HCEC 1CT (cell line): ENCODE measurements around the gene BTN1A1.

ENCODE experiments used
- DNase-seq: peaks from one replicate; pipeline ENCODE4 v3.0.0-alpha.2; 2017

Gene BTN1A1

DNA sequence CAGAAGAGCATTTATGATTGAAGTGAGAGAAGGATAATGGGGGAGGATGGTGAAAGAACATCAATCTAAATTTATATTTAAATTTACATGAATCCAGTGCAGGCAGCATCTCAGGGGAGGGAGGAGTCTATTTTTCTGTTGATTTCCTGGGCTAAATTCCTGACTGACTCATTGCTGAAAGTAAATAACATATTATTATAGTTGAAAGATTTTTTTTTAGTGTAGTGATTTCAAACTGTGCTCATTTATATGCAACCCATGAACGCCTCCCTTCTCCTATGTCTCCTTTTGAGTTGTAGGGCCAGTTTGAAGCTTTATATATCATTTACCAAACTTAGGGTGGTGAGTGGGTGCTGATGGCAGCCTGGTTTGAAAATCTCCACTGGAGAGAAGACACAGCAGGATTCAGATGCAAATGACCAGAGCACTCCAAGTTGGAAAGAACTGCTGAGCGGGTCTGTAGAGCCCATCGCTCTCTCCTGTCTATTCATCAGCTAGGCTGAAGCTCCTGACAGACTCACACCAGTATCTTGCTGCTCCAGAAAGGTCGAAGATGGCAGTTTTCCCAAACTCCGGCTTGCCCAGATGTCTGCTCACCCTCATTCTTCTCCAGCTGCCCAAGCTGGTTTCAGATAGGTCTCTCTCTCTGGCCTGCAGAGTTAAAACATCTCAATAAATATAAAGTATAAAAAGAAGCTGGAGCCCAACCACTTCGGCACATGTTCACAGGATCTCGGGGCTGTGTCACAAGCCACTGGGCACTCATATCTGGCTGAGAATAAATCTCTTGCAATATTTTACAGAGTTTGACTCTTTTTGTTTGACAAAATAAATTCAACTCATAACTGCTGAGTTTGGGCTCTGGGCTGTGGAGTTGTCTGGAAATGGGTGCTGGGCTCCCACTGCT lies 24.0 kb upstream of the BTN1A1 start:
- DNase-seq = peak; percentile 32

GRCh38 chr6:26476896-26477295 lies 23.2 kb upstream of the BTN1A1 start:
- DNase-seq = no peak

DNA sequence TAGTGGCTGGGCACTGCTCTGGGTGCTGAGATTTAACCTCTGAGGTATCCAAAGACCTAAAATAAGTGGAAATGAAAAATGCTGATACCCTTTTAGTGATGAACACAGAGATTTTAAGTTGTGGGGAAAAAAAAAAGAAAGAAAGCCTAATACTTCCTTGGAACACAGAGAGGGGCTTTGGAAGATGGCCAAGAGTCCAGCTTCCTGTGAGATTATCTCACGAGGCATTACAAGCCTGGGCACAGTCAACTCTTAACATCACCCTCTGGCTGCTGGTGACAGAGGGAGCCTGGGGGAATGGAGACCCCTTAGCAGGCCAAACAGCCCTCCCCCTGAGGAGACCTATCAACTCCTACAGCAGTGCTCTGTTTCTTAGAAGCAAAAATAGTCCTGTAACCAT lies 22.7 kb upstream of the BTN1A1 start:
- DNase-seq = no peak

DNA sequence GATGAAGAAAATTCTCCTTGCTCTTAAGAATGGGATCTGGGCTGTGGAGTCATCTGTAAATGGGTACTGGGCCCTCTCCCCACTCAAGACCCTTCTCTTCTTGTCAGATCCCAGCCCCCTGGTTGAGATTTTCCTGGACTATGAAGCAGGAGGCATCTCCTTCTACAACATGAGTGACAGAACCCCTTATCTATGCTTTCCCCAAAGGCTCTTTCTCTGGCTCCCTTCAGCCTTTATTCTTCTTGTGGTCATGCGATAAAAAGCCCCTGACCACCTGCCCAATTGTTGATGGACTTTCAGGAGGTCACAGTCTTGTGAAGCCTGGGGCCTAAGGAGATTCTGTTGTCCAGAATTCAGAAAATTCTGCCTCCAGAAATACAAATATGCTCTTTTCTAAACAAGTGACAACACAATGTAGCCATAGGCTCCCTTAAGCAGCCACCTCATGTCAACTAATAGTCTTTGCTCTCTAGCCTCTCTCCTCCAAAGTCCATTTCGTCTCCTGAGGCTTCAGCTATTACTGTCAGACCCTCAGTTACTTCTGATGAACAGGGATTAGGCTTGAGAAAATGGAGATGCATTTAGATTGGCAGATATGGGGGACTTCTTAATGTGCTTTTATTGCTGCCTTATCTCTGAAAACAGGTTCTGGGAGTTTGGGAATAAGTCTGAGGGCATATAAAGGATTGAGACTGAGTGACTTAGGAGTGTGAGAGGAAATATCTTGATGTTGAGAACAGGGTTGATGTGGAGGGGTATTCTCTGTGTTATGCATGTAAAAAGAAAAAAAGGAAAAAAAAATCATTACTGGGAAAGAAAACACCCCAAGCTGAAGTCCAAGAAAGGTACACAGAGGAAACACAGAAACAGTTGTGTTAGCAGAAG lies 21.8 kb upstream of the BTN1A1 start:
- DNase-seq = no peak

DNA sequence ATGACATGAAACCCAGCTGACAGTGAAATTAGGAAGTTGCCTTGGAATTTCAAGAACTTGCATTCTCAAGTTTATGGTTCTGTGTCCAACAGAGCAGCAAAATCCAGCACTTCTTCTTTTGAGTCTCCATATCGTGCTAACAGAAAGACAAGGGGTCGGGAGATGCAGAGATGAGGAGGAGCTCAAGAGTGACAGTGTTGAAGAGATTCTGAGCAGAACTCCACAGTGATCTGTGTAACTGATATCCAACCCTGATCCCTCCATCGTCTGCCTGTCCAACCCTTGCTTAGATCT lies 21.2 kb upstream of the BTN1A1 start:
- DNase-seq = no peak

DNA sequence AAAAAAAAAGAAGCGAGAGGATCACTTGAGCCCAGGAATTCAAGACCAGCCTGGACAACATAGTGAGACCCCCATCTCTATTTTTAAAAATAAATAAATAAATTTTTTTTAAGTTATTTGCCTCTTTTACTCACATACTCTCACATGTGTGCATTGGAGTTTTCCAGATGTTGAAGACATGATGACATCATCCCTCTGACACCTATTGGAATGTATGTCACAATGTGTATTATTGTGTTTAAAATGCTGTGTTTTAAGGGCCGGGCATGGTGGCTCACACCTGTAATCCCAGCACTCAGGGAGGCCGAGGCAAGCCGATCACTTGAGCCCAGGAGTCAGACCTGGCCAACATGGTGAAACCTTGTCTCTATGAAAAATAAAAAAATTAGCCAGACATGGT lies 17.8 kb upstream of the BTN1A1 start:
- no peak for DNase-seq

DNA sequence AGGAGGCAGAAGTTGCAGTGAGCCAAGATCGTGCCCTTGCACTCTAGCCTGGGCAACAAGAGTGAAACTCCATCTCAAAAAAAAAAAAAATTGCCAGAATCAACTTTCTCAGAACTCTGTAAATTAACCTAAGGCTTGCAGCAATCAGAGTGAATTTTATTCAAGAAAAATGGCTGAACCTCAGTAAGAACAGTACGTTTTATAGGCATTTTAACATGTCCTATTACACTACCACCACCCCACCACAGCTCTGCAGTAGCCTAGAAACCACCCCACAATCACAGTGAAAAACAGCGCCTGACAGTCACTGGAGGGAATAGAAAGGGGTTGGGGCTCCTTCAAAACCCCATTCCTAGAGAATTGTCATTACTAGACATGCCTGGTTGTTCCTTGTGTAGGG lies 16.4 kb upstream of the BTN1A1 start:
- DNase-seq = no peak

DNA sequence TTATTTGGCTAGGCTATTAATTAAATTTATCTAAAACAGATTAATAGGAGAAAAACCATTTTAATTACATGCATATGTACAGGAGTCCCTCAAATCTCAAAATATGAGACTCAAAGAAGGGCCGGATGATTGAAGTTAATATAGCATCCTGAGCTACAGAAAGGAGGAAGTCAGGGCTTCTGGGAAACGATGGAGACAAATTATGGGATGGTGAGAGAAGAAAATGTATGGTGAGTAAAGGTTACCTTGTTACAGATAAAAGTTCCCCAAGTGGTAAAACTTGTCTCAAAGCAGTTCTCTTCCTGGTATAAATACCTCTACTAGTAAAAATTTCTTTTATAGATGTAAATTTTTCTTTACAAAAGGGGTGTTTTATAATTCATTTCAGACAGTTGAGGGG lies 15.9 kb upstream of the BTN1A1 start:
- DNase-seq = no peak

DNA sequence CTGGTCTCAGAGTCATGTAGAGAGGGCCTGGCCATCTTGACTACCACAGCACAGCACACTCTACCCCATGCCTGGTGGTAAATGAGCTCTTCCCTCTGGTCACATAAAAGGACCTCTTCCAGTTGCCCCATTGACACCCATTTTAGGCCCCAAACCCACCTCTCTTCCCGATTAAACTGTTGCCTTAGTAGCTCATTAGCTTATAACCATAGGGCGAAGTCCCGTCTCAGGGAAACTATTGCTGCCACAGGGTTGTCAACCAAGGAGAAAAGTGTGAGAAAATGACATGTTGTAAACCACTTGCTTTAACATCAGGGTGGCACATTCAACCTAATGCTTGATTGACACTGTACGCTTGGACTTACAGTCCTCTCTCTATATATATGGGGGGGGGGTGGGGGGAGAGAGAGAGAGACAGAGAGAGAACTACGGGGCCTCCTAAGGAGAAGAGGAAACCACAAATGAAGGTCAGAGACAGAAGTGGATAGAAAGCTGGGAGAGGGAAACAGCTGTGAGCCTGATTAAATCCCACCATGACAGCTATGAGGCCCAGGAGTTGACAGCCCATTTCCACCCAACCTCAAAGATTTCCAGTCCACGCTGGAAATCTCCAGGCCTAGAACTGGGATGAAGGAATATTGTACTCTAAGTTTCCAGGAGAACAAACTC lies 14.9 kb upstream of the BTN1A1 start:
- no peak for DNase-seq

DNA sequence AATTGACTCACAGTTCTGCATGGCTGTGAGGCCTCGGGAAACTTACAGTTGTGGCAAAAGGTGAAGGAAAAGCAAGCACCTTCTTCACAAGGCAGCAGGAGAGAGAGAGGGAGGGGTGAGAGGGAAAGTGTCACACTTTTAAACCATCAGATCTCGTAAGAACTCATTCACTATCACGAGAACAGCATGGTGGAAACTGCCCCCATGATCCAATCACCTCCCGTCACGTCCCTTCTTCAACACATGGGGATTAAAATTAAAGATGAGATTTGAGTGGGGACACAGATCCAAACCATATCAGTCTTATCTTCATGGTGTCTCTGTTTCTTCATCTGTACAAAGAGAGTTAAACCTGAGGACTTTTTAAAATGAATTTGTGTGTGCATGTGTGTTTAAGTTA lies 13.7 kb upstream of the BTN1A1 start:
- no peak for DNase-seq

DNA sequence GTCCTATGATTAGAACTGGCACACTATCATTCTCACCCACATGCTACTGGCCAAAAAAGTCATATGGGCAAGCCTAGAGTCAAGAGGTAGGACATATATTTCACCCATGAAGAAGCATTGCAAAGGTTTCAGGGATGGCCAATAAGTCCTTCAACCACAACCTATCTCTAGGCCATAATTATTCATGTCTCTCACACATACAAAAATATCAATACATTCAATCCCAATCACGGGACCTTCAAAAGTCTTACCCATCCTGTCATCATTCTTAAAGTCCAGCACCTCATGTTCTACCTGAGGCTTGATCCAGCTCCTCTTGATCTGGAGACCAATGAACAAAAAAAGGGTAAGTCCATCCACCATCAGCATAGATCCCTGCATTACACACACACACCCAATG lies 12.6 kb upstream of the BTN1A1 start:
- no peak for DNase-seq

DNA sequence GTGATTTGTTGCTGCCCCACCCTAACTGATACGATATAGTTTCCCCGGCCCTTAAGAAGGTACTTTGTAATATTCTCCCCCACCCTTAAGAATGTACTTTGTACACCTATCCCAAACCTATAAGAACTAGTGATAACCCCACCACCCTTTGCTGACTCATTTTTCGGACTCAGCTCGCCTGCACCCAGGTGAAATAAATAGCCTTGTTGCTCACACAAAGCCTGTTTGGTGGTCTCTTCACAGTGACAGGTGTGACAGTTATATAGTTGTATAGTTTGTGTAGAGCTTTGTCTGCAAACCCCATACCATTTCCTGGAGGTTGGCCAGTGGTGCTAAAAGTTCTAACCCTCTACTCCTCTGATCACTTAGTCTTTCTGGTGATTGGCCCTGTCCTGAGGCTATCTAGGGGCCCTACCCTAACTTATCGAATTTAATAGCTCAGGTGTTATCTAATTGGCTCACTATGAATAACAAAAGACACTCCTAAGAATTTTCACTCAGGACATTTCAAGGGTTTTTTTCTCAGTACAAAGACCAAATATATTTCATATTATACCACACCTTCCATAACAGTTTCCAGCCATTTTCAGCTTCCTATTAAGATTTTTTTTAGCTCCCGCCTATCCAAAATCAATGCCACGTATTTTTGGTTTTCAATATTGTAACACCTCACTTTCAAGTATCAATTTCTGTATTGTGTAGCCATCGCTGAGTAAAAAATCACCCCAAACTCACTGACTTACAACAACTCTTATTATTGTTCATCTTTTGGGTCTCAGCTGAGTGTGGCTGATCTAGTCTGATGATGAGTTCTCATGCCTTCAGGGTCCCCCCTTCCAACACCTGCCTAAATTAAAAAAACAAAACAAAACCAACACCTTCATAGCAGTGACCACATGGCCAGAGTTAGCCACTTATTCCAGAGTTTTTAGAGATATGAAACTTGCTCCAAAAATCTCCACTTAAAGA lies 9.8 kb upstream of the BTN1A1 start:
- DNase-seq = no peak

DNA sequence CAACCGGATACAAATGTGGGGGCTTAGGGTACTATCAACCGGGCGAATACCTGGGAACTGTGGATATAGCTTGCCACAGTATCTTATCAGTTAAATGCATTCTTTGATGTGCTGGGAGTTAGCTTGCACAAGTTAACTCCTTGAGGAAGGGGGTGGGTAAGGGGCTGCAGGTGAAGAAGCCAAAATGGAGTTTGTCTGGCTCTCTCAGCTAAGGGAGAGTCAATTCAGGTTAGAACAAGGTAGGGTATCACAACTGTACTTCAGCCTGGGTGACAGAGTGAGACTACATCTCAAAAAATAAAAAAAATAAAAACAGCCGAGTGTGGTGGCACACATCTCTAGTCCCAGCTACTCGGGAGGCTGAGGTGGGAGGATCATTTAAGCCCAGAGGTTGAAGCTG lies 8.5 kb upstream of the BTN1A1 start:
- DNase-seq = no peak

DNA sequence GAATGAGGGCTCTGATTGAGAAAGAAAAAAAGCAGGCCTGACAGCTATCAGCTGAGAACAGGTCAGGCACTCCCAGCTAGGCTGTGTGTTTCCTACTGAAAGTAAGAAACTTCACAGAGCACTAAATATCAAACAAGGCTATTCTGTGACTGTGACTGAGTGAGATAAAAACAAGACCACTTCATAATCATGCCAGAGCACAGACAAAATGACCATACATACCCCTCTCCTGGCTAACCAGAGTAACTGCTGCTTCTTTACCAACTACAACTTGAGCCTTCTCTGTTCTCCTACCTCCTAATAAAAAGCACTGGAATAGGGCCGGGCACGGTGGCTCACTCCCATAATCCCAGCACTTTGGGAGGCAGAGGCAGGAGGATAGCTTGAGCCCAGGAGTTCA lies 6.8 kb upstream of the BTN1A1 start:
- peak; percentile 30 for DNase-seq

- DNase-seq = no peak
Observed at GRCh38 chr6:26494117-26494516, 6.0 kb upstream of the BTN1A1 start.

GRCh38 chr6:26495281-26495680 lies 4.8 kb upstream of the BTN1A1 start:
- no peak for DNase-seq

DNA sequence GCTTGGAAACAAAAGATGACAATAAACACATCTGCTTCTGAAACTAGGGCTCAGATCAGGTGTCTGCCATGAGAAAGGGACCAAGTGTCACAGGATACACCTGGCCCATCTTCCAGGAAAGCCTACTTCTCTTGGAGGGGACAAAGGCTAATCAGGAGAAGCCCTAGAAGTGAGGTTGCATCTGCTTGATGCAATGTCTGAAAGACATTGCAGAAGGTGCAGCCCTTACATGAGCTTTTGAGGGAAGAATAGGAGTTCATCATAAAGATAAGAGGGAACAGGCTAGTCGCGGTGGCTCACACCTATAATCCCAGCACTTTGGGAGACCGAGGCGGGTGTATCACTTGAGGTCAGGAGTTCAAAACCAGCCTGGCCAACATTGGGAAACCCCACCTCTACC lies 2.5 kb upstream of the BTN1A1 start:
- no peak for DNase-seq

DNA sequence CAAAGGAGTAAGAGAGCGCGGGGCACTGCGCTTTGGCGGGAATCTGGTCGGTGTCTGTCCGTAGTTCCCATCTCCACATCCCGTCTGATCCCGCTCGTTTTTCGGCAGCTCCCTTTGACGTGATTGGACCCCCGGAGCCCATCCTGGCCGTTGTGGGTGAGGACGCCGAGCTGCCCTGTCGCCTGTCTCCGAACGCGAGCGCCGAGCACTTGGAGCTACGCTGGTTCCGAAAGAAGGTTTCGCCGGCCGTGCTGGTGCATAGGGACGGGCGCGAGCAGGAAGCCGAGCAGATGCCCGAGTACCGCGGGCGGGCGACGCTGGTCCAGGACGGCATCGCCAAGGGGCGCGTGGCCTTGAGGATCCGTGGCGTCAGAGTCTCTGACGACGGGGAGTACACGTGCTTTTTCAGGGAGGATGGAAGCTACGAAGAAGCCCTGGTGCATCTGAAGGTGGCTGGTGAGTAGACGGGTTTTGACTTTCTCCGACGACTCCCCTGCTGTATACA lies 1.4 kb downstream of the BTN1A1 start:
- DNase-seq = no peak

- no peak for DNase-seq
Observed at GRCh38 chr6:26502165-26502564, 2.1 kb downstream of the BTN1A1 start.

DNA sequence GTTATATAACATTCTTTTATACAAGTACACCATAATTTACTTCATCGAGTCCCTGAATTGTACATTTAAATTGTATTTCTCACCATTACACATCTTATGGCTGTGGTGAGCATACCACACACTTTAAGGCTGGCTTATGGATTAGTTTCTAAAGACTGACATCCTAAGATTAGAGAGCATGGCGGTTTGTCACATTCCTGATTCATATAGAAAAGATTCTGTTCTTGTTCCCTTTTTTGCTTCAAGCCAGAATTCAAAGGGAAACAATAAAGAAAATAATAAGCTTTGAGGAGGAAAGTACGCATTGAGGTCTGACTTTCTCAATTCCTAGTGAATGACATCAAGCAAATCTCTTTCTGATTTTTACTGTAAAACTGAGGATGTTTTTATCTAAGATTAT lies 2.5 kb downstream of the BTN1A1 start:
- DNase-seq = no peak

GRCh38 chr6:26507658-26508057 lies 7.6 kb downstream of the BTN1A1 start:
- DNase-seq = no peak

DNA sequence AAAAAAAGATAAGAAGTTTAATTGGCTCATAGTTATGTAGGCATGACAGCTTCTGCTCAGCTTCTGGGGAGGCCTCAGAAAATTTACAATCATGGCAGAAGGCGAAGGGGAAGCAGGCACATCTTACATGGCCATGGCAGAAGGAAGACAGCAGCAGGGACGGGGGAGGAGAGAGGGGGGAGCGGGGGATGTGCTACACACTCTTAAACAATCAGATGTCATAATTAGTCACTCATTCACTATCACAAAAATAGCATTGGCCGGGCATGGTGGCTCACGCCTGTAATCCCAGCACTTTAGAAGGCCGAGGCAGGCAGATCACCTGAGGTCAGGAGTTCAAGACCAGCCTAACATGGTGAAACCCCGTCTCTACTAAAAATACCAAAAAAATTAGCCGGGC lies 10.9 kb downstream of the BTN1A1 start:
- peak; percentile 43 for DNase-seq
